Lower lobe of right lung (tissue), 2 donors: Measurements from ENCODE around the gene RIIAD1. TPM values are rescaled to one million over a fixed set of nuclear protein-coding genes. Genes with fewer than 3 reads are reported as not detected.
"Not testable (repeated sequence)": the region's sequence is repeated elsewhere in the genome, so short reads cannot be mapped to it uniquely, and the experiment has no call there.

Experiments
- ATAC-seq, 2 donors: fragments of 200-7000 bp; cut with Tn5 transposase; one replicate each; pipeline ENCODE4 v1.9.1; 2020 to 2022; ENCODE audit warnings: mild to moderate bottlenecking in 2 of 2, moderate library complexity in 2 of 2
- DNase-seq: peaks from one replicate; pipeline ENCODE4 v3.0.0-alpha.2; 2020
- H3K27ac ChIP-seq: fragments of 200-600 bp; one replicate; pipeline ENCODE4 v1.8.0; 2022
- H3K27me3 ChIP-seq: fragments of 200-600 bp; one replicate; pipeline ENCODE4 v1.8.0; 2022; ENCODE audit warnings: low read depth
- H3K36me3 ChIP-seq: fragments of 200-600 bp; one replicate; pipeline ENCODE4 v1.8.0; 2022; ENCODE audit warnings: mild to moderate bottlenecking
- H3K4me1 ChIP-seq: fragments of 200-600 bp; one replicate; pipeline ENCODE4 v1.8.0; 2022
- H3K4me3 ChIP-seq: fragments of 200-600 bp; one replicate; pipeline ENCODE4 v1.8.0; 2022; ENCODE audit warnings: mild to moderate bottlenecking
- H3K9me3 ChIP-seq: fragments of 200-600 bp; one replicate; pipeline ENCODE4 v1.8.0; 2022
- CTCF ChIP-seq: fragments of 200-600 bp; IDR thresholded peaks from one replicate; pipeline ENCODE4 v1.8.0; 2022; ENCODE audit warnings: antibody characterized with exemption, mild to moderate bottlenecking
- intact Hi-C: fragments of 100-400 bp; cut with DNase I; formaldehyde crosslinking; loops from one replicate; pipeline ENCODE4 v1.11.0; 2022
- long read RNA-seq: library from polyadenylated mRNA; unstranded; transcript quantifications from one replicate; pipeline ENCODE4 v2.0.0, GENCODE V29; 2021
- total RNA-seq: library from RNA; stranded (reverse); fragmentation: NEBNext Ultra II Directional; extraction: Animal tissue kit (Norgen Biotek cat#: 25700); gene quantifications from one replicate; pipeline ENCODE4 v1.2.1, GENCODE V29; 2021
- donor health status: DM: no; HTN: yes; CAD: no; lungs with severe emphysema.

The RIIAD1 gene, protein sequence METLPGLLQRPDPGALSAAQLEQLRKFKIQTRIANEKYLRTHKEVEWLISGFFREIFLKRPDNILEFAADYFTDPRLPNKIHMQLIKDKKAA
- total RNA-seq: not detected
- long read RNA-seq: 0 reads

DNA sequence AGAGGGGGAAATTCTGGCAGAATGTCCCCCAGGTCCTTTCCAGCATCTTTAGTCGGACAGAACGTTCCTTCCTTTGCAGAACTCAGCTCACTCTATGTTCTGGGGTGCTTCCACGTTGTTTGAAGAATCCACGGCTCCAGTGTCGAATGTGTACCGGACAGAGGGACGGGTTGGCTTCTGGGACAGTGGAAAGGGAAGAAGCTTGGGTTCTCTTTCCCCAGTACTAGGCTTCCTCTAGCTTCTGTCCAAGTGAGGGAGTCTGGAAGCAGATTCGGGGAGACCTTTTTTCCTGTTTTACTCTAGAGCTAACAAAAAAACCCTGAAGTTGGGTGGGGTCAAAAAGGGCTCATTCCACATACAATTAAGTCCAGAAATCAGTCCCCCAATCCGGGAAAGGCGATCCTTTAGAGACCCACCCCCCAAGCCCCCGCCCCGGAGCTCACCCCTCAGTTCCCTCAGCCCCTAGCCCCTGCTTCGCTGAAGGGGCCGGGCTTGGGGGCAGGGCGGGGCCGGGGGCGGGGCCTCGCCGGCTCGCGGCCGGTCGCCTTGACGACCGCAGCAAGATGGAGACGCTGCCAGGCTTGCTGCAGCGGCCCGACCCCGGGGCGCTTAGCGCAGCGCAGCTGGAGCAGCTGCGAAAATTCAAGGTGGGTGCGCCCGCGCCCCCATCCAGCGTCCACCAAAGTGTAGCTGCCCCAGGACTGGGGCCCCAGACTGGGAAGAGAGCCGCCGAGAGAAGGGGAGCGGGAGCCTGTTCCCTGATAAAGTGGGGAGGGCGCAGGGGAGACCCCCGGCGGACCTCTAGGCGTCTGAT lies at the start of gene RIIAD1:
Gene RIIAD1 (plus strand): TSS at position 549 of the 814 bp plus-strand sequence. CDS start 15 bp downstream, at position 564.
- Histone ChIP-seq H3K27ac (peak within 1 kb of the TSS; percentile 75), H3K27me3 (peaks cover 23% of the 10 kb centered on the region), H3K4me1 (peaks cover 29% of the 10 kb centered on the region), H3K9me3 (no peaks in the 10 kb centered on the region), H3K4me3 (peak within 1 kb of the TSS; percentile 61), H3K36me3 (no peaks in the 10 kb centered on the region)
- ATAC-seq: peak; percentile 85 to 89
- no peak for DNase-seq
- TF ChIP-seq CTCF: no peak
- intact Hi-C loops: no loop called here

- Histone ChIP-seq H3K4me1 (no peaks in the 10 kb centered on the region), H3K27ac (no peak overlapping the region), H3K36me3 (peaks cover 33% of the 10 kb centered on the region), H3K4me3 (no peak overlapping the region), H3K27me3 (no peaks in the 10 kb centered on the region), H3K9me3 (no peaks in the 10 kb centered on the region)
- no peak for TF ChIP-seq CTCF
- intact Hi-C loops: no loop called here
- ATAC-seq (no peak), DNase-seq (no peak)
These were observed 47.9 kb upstream of the RIIAD1 start for GRCh38 chr1:151673407-151673806.

- no peak overlapping the region for H3K4me3 ChIP-seq
- H3K4me1 ChIP-seq: no peaks in the 10 kb centered on the region
- no peak for TF ChIP-seq CTCF
- H3K27ac ChIP-seq: no peak overlapping the region
- no peaks in the 10 kb centered on the region for H3K9me3 ChIP-seq
- ATAC-seq (peak in 1 of 2 donors; percentile 40), DNase-seq (no peak)
- H3K36me3 ChIP-seq: peaks cover 44% of the 10 kb centered on the region
- intact Hi-C loops: no loop called here
- no peaks in the 10 kb centered on the region for H3K27me3 ChIP-seq
These were observed 40.9 kb upstream of the RIIAD1 start for GRCh38 chr1:151680391-151680790.

GRCh38 chr1:151680826-151681225 lies 40.5 kb upstream of the RIIAD1 start:
- H3K36me3 ChIP-seq: peaks cover 49% of the 10 kb centered on the region

DNA sequence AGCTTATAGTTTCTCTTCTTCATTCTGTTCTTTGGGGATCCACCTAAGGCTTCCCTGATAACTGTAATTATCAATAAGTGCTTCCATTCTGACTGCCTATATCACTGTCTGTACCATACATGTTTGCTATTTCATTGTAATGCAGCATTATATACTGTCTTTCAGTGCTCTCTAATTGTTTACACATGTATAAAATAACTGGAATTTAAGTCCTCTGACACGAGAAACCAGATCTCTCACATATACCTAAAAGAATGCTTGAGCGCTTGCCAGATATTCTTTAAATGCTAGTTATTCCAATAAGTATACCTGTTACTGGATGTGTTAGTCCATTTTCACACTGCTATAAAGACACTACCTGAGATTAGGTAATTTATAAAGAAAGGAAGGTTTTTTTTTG lies 39.4 kb upstream of the RIIAD1 start:
- ATAC-seq: no peak
- no peak overlapping the region for H3K4me3 ChIP-seq
- no peaks in the 10 kb centered on the region for H3K9me3 ChIP-seq
- peaks cover 60% of the 10 kb centered on the region for H3K36me3 ChIP-seq
- no peak for DNase-seq
- no peaks in the 10 kb centered on the region for H3K4me1 ChIP-seq
- H3K27ac ChIP-seq: no peak overlapping the region
- no peak for TF ChIP-seq CTCF
- no peaks in the 10 kb centered on the region for H3K27me3 ChIP-seq
- intact Hi-C loops: no loop called here

More at GRCh38 chr1:151680826-151681225, 40.5 kb upstream of the RIIAD1 start:
- no peak for DNase-seq
- H3K27me3 ChIP-seq: no peaks in the 10 kb centered on the region
- no peak overlapping the region for H3K4me3 ChIP-seq
- no peak for TF ChIP-seq CTCF
- intact Hi-C loops: no loop called here
- H3K27ac ChIP-seq: no peak overlapping the region
- no peaks in the 10 kb centered on the region for H3K9me3 ChIP-seq
- no peaks in the 10 kb centered on the region for H3K4me1 ChIP-seq
- ATAC-seq: peak; percentile 57 to 62

DNA sequence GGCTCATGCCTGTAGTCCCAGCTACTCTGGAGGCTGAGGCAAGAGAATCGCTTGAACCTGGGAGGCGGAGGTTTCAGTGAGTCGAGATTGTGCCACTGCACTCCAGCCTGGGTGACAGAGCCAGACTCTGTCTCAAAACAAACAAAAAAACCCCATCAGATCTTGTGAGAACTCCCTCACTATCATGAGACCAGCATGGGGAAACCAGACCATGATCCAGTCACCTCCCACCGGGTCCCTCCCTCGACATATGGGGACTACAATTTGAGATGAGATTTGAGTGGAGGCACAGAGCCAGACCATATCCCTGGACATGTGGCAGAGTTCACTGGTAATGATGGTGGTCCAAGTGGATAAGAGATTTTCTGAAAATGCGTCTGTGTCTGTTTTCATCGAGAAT lies 38.4 kb upstream of the RIIAD1 start:
- intact Hi-C loops, H3K4me3 ChIP-seq, H3K4me1 ChIP-seq, H3K27ac ChIP-seq, DNase-seq, H3K9me3 ChIP-seq, ATAC-seq, H3K27me3 ChIP-seq: not testable (repeated sequence)
- peaks cover 61% of the 10 kb centered on the region for H3K36me3 ChIP-seq
